CD8-positive, alpha-beta memory T cell (primary cell): ENCODE data around the gene NDFIP1. TPM values are rescaled to one million over a fixed set of nuclear protein-coding genes. Genes with fewer than 3 reads are reported as not detected.
"Not testable (repeated sequence)": the region's sequence is repeated elsewhere in the genome, so short reads cannot be mapped to it uniquely, and the experiment has no call there.

ENCODE experiments used
- CTCF ChIA-PET: fragments of 350-600 bp; sonication (Branson Sonifier 250); formaldehyde crosslinking; loops from one replicate; lab custom pipeline; 2021; ENCODE audit warnings: antibody characterized with exemption; lab: Charles Lee
- POLR2A ChIA-PET: fragments of 350-600 bp; sonication (Branson Sonifier 250); formaldehyde crosslinking; loops from one replicate; lab custom pipeline; 2021; ENCODE audit warnings: antibody characterized with exemption; lab: Charles Lee
- DNase-seq, 5 donors: peaks; one replicate each; pipeline versions ENCODE4 v3.0.0 to v3.0.0-alpha.2; 2020 to 2022; ENCODE audit warnings: mixed read lengths in 1 of 5
- H3K27ac ChIP-seq: one replicate; pipeline ENCODE4 v1.7.0; 2013; ENCODE audit warnings: low read depth, mild to moderate bottlenecking, low read length, moderate library complexity
- H3K27me3 ChIP-seq: 2 replicates; pipeline ENCODE4 v1.7.0; 2013; ENCODE audit warnings: low read length, mild to moderate bottlenecking; ENCODE audit not compliant: insufficient read depth, poor library complexity, severe bottlenecking
- H3K36me3 ChIP-seq: 2 replicates; pipeline ENCODE4 v1.7.0; 2013; ENCODE audit warnings: mild to moderate bottlenecking, low read length, moderate library complexity; ENCODE audit not compliant: insufficient read depth
- H3K4me1 ChIP-seq: 2 replicates; pipeline ENCODE4 v1.7.0; 2013; ENCODE audit warnings: mild to moderate bottlenecking, low read length, moderate library complexity; ENCODE audit not compliant: insufficient read depth
- H3K4me3 ChIP-seq: 2 replicates; pipeline ENCODE4 v1.7.0; 2013; ENCODE audit warnings: mild to moderate bottlenecking, low read length
- H3K9me3 ChIP-seq: 2 replicates; pipeline ENCODE4 v1.7.0; 2013; ENCODE audit warnings: mild to moderate bottlenecking, low read length
- H3K27ac Mint-ChIP-seq, 8 donors: one replicate each; pipeline ENCODE4 v1.8.0; 2020 to 2021; ENCODE audit warnings: mixed read lengths in 8 of 8, mild to moderate bottlenecking in 6 of 8, inconsistent platforms in 3 of 8, moderate library complexity in 3 of 8
- H3K27me3 Mint-ChIP-seq, 2 donors: one replicate each; pipeline ENCODE4 v1.8.0; 2020 to 2021; ENCODE audit warnings: mixed read lengths in 2 of 2, mild to moderate bottlenecking in 1 of 2, moderate library complexity in 1 of 2
- H3K36me3 Mint-ChIP-seq, 3 donors: one replicate each; pipeline ENCODE4 v1.8.0; 2020 to 2021; ENCODE audit warnings: mixed read lengths in 3 of 3, inconsistent platforms in 1 of 3, mild to moderate bottlenecking in 1 of 3
- H3K4me1 Mint-ChIP-seq, 3 donors: one replicate each; pipeline ENCODE4 v1.8.0; 2020 to 2021; ENCODE audit warnings: mixed read lengths in 3 of 3, inconsistent platforms in 1 of 3, mild to moderate bottlenecking in 1 of 3
- H3K4me3 Mint-ChIP-seq, 7 donors: one replicate each; pipeline ENCODE4 v1.8.0; 2020 to 2021; ENCODE audit warnings: mixed read lengths in 7 of 7, mild to moderate bottlenecking in 6 of 7, moderate library complexity in 4 of 7, inconsistent platforms in 2 of 7
- H3K9me3 Mint-ChIP-seq, 5 donors: one replicate each; pipeline ENCODE4 v1.8.0; 2020 to 2022; ENCODE audit warnings: mixed read lengths in 5 of 5, mild to moderate bottlenecking in 3 of 5, moderate library complexity in 2 of 5, inconsistent platforms in 1 of 5
- polyA plus RNA-seq: library from polyadenylated mRNA; unstranded; fragments of 300-500 nt; fragmentation: Illumina TruSeq; gene quantifications from one replicate; pipeline ENCODE4 v1.2.3, GENCODE V29; 2021
- total RNA-seq, 2 experiments: library from RNA; stranded (reverse); gene quantifications; one replicate each; pipeline ENCODE4 v1.2.3, GENCODE V29; 2021

Gene NDFIP1
- total and polyA plus RNA-seq, 3 experiments from 2014 or later, result 58.3 to 84.4 (median 81.3) TPM

DNA sequence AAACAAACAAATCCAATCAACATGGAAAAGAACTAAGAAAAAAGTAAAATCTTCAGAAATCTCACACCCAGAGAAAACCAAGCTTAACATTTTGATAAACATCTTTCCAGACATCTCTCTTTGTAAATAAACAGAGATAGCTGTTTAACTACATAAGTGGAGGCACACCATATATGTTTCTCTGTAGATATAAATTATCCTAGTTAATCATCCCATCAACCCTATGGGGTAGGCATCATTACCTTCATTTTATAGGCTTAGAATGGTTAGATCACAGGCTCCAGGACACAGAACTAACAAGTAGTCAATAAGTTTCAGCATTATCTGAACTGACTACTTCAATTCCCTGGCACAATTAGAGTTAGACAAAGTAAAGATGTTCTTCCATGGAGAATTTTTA lies 22.4 kb upstream of the NDFIP1 start:
- no peak overlapping the region for H3K4me3 ChIP-seq
- POLR2A ChIA-PET, result no interaction called here
- H3K27ac Mint-ChIP-seq, result no peak overlapping the region
- no peaks in the 10 kb centered on the region for H3K36me3 Mint-ChIP-seq
- peaks cover 9% of the 10 kb centered on the region for H3K4me1 ChIP-seq
- H3K27me3 Mint-ChIP-seq, result peaks cover 0 to 2% of the 10 kb centered on the region in 2 donors
- no peaks in the 10 kb centered on the region for H3K27me3 ChIP-seq
- H3K4me1 Mint-ChIP-seq, result peaks cover 18 to 28% (median 25%) of the 10 kb centered on the region in 3 donors
- DNase-seq, result no peak
- H3K9me3 Mint-ChIP-seq, result no peaks in the 10 kb centered on the region
- H3K4me3 Mint-ChIP-seq, result no peak overlapping the region
- no peaks in the 10 kb centered on the region for H3K9me3 ChIP-seq
- H3K27ac ChIP-seq, result no peak overlapping the region
- CTCF ChIA-PET, result no interaction called here
- H3K36me3 ChIP-seq, result no peaks in the 10 kb centered on the region

DNA sequence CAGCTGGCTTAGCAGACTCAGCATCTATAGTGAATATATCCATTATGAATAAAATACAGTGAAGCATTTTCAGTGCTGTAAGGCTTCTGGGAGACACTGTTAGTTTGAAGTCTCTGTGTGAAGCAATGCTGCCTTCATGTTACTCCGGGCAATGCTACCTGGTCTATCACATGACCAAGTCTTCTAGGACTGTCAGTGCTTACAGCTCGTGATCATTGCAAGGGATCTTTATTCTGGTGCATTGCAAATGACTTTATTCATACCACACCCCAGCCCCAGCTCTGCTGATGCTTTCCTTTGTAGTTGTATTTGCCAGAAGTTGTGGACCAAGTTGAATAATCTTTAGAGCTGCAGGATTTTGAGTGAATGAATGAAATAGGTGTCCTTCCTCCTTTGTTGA lies 21.9 kb upstream of the NDFIP1 start:
- Mint-ChIP-seq H3K4me1 (peaks cover 18 to 28% (median 25%) of the 10 kb centered on the region in 3 donors), H3K4me3 (no peak overlapping the region), H3K9me3 (no peaks in the 10 kb centered on the region), H3K27ac (no peak overlapping the region), H3K36me3 (no peaks in the 10 kb centered on the region), H3K27me3 (peaks cover 0 to 2% of the 10 kb centered on the region in 2 donors)
- ChIA-PET CTCF (no interaction called here), POLR2A (no interaction called here)
- H3K27ac ChIP-seq, result no peak overlapping the region
- H3K36me3 ChIP-seq, result no peaks in the 10 kb centered on the region
- peaks cover 9% of the 10 kb centered on the region for H3K4me1 ChIP-seq
- no peak for DNase-seq
- no peaks in the 10 kb centered on the region for H3K9me3 ChIP-seq
- H3K4me3 ChIP-seq, result no peak overlapping the region
- H3K27me3 ChIP-seq, result no peaks in the 10 kb centered on the region

DNA sequence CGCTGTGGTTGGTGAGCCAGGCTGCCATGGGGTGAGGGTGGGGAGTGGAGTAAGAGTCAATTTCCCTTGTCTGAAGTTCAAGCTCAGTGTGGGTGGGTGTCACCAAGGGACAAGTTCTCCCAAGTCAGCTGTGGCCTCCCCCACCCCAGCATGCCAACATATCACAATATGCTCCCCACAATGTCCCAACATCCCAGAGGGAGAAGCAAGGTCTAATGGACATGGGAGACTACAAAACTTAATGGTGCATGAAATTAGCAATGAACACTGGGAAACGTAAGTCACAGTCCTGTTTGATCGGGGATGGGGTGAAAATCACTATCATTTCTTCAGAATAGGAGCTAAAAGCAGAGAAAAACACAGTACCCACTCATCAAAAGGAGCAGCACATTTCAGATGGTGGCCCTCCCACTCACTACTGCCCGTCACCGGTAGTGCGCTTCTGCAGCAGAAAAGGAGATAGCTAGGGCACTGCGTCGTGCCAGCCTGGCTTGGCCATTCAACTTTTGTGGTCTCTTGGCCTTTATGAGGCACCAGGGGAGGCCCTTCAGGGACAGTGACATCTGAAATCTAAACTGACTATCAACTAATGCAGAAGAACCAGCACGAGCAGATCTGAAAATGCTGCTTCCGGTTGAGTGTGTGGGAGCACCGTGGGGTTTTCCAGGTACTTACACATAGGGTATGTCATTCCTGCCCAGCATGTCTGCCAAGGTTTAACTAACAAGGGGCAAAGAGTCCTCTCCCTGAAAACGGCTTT lies 20.5 kb upstream of the NDFIP1 start:
- ChIA-PET POLR2A (interaction anchor here (1.4 kb wide), 1 partner anchor 21 kb away, joined by 6 read pairs; the partner anchor contains the start of gene NDFIP1), CTCF (interaction anchor here (0.8 kb wide), 1 partner anchor 119 kb away, joined by 3 read pairs; the partner anchor contains the start of gene RNF14)
- Mint-ChIP-seq H3K9me3 (no peaks in the 10 kb centered on the region), H3K27ac (peak overlapping the region; percentile 26 to 92 (median 80)), H3K27me3 (peaks cover 0 to 2% of the 10 kb centered on the region in 2 donors), H3K4me1 (peaks cover 18 to 22% (median 21%) of the 10 kb centered on the region in 3 donors), H3K4me3 (peak overlapping the region; percentile 54 to 78 (median 63)), H3K36me3 (no peaks in the 10 kb centered on the region)
- Histone ChIP-seq H3K4me1 (peaks cover 17% of the 10 kb centered on the region), H3K36me3 (no peaks in the 10 kb centered on the region), H3K27ac (no peak overlapping the region), H3K27me3 (no peaks in the 10 kb centered on the region), H3K4me3 (no peak overlapping the region), H3K9me3 (no peaks in the 10 kb centered on the region)
- no peak for DNase-seq

DNA sequence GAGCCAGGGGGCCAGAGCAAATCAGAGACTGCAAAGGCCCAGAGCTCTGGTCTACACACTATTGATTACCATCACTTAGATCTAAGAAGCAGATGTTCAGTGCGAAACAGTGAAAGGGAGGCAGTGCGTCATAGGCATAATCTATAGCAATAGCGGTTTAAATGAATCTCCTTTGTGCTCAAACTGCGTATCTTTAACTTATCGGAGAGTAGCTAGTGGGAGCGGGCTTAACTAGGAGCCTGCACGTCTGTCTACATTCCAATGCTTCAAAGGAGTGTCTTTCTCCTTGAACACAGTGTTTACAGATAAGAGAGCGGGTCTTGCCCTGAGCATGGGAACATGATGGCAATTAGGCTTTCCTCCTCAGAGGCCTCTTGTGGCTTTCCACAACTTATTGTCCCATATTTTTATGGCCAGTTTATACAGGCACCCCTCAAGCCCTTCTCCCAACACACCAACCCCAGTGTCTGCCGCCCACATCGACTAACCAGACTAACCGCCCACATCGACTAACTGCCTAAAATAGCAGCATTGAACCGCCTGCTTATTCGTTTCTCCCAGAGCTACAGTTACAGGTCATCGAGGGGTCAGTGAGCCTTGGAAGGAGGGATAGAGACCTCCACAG lies 19.6 kb upstream of the NDFIP1 start:
- H3K27ac ChIP-seq, H3K36me3 ChIP-seq, H3K9me3 ChIP-seq, H3K4me3 ChIP-seq, DNase-seq, H3K27me3 Mint-ChIP-seq, H3K27me3 ChIP-seq, H3K9me3 Mint-ChIP-seq, H3K36me3 Mint-ChIP-seq, CTCF ChIA-PET: not testable (repeated sequence)
- Mint-ChIP-seq H3K4me1 (peaks cover 19 to 24% (median 22%) of the 10 kb centered on the region in 3 donors), H3K27ac (peak overlapping the region in 7 of 8 donors; percentile 26 to 92 (median 83)), H3K4me3 (peak overlapping the region in 6 of 7 donors; percentile 54 to 78 (median 64))
- peaks cover 26% of the 10 kb centered on the region for H3K4me1 ChIP-seq
- POLR2A ChIA-PET, result interaction anchor here (0.6 to 1.4 kb wide), 2 partner anchors 20 to 72 kb away, joined by 4 to 6 read pairs; partner anchors contain the start of gene NDFIP1

DNA sequence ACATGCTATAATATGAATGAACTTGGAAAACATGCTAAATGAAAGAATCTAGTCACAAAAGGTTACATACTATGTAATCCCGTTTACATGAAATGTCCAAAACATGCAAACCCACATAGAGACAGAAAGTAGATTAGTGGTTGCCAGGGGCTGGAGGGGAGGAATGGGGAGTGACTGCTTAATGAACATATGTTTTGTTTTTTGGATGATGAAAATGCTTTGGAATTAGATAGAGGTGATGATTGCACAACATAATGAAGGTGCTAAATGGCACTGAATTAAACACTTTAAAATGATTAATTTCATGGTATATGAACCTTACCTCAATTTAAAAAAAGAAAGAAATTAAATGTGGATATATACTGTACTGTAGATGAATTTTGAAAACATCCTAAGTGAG lies 17.6 kb upstream of the NDFIP1 start:
- Mint-ChIP-seq H3K27ac (peak overlapping the region in 1 of 8 donors; percentile 78), H3K27me3 (peaks cover 0 to 2% of the 10 kb centered on the region in 2 donors), H3K4me1 (peaks cover 38 to 44% (median 40%) of the 10 kb centered on the region in 3 donors), H3K36me3 (no peaks in the 10 kb centered on the region), H3K9me3 (no peaks in the 10 kb centered on the region), H3K4me3 (no peak overlapping the region)
- Histone ChIP-seq H3K9me3 (no peaks in the 10 kb centered on the region), H3K36me3 (no peaks in the 10 kb centered on the region), H3K27me3 (no peaks in the 10 kb centered on the region), H3K4me1 (peaks cover 46% of the 10 kb centered on the region), H3K27ac (no peak overlapping the region), H3K4me3 (no peak overlapping the region)
- POLR2A ChIA-PET, result no interaction called here
- CTCF ChIA-PET, result no interaction called here
- no peak for DNase-seq

DNA sequence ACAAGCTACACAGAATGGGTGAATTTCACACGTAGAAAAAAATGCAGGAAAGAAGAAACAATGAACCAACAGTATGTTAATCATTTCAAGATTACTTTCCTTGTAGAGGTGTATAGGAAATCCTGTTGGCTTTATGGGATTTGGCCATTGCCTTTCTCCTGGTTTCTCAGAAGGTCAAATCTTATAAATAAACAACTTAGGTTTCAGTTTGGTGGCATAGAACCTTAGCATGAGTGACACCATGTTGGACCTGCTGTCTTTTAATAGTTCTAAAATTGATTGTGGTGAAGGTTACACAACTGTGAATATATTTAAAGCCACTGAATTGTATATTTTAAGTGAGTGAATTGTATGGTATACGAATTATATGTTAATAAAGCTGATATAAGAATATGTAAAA lies 16.7 kb upstream of the NDFIP1 start:
- peaks cover 0 to 2% of the 10 kb centered on the region in 2 donors for H3K27me3 Mint-ChIP-seq
- peaks cover 55% of the 10 kb centered on the region for H3K4me1 ChIP-seq

DNA sequence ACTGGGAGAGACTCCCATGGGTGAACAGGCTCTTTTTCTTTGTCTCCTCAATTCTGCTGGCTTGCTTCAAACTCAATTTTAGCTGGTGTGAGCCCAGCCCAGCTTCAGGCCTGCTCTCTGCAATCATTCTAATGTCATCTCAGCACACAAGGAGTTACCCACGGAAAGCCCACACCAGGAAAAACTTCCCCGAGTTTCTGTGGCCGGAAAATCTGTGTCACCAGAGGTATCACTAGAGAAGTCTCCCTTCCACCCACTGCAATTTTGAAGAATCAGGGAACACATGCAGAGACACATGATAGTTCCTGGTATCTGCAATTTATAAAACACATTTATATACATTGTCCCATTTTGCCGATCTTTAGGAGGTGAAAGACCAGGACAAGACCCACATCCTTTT lies 13.5 kb upstream of the NDFIP1 start:
- peaks cover 52% of the 10 kb centered on the region for H3K4me1 ChIP-seq
- Mint-ChIP-seq H3K27ac (peak overlapping the region; percentile 81 to 96 (median 93)), H3K4me3 (peak overlapping the region in 5 of 7 donors; percentile 33 to 67 (median 61)), H3K27me3 (no peaks in the 10 kb centered on the region), H3K9me3 (no peaks in the 10 kb centered on the region), H3K4me1 (peaks cover 31 to 49% (median 37%) of the 10 kb centered on the region in 3 donors), H3K36me3 (no peaks in the 10 kb centered on the region)
- POLR2A ChIA-PET, result interaction anchor here (0.6 to 2.2 kb wide), 3 partner anchors 14 to 126 kb away, joined by 3 to 21 read pairs (median 4); partner anchors contain the start of genes NDFIP1 and RNF14
- no peaks in the 10 kb centered on the region for H3K36me3 ChIP-seq
- H3K27ac ChIP-seq, result peak overlapping the region; percentile 47
- DNase-seq, result peak in 2 of 5 donors; percentile 16 to 29
- H3K27me3 ChIP-seq, result no peaks in the 10 kb centered on the region
- CTCF ChIA-PET, result interaction anchor here (1.0 to 3.1 kb wide), 5 partner anchors 12 to 79 kb away, joined by 3 to 13 read pairs (median 5); no protein-coding TSS in a partner anchor
- peak overlapping the region; percentile 50 for H3K4me3 ChIP-seq
- no peaks in the 10 kb centered on the region for H3K9me3 ChIP-seq

More for the DNA sequence above, 16.7 kb upstream of the NDFIP1 start:
- DNase-seq, result no peak
- Histone ChIP-seq H3K27me3 (no peaks in the 10 kb centered on the region), H3K27ac (no peak overlapping the region), H3K36me3 (no peaks in the 10 kb centered on the region), H3K4me3 (no peak overlapping the region), H3K9me3 (no peaks in the 10 kb centered on the region)
- H3K9me3 Mint-ChIP-seq, result no peaks in the 10 kb centered on the region
- H3K4me1 Mint-ChIP-seq, result peaks cover 38 to 48% (median 41%) of the 10 kb centered on the region in 3 donors
- ChIA-PET POLR2A (interaction anchor here (1.2 kb wide), 1 partner anchor 17 kb away, joined by 5 read pairs; no protein-coding TSS in a partner anchor), CTCF (no interaction called here)
- H3K27ac Mint-ChIP-seq, result no peak overlapping the region
- H3K36me3 Mint-ChIP-seq, result no peaks in the 10 kb centered on the region
- H3K4me3 Mint-ChIP-seq, result no peak overlapping the region
